ENCODE data around the gene FRMD4A.
A peak's percentile ranks its signal among the peaks of the same experiment; 100 is the strongest.
"Not testable (repeated sequence)": the region's sequence is repeated elsewhere in the genome, so short reads cannot be mapped to it uniquely, and the experiment has no call there.

Gene FRMD4A

GRCh38 chr10:13834581-13835286 is 496.0 kb downstream of the FRMD4A start:
- no peak for DNase-seq

GRCh38 chr10:13831711-13832141 is 499.0 kb downstream of the FRMD4A start:
- DNase-seq, result no peak

GRCh38 chr10:13830385-13830784 is 500.3 kb downstream of the FRMD4A start:
- DNase-seq, result no peak

- DNase-seq, result no peak
Measured at GRCh38 chr10:13829790-13830189, 500.9 kb downstream of the FRMD4A start.

GRCh38 chr10:13828284-13828683 is 502.4 kb downstream of the FRMD4A start:
- DNase-seq, result not testable (repeated sequence)

GRCh38 chr10:13827076-13827797 is 503.5 kb downstream of the FRMD4A start:
- no peak for DNase-seq

- DNase-seq, result no peak
Measured at GRCh38 chr10:13823709-13824405, 506.9 kb downstream of the FRMD4A start.

GRCh38 chr10:13823096-13823708 is 507.5 kb downstream of the FRMD4A start:
- DNase-seq, result no peak

- DNase-seq, result no peak
Measured at GRCh38 chr10:13822490-13822889, 508.2 kb downstream of the FRMD4A start.

GRCh38 chr10:13820964-13821337 is 509.8 kb downstream of the FRMD4A start:
- DNase-seq, result no peak

- DNase-seq, result no peak
Measured at GRCh38 chr10:13820119-13820963, 510.4 kb downstream of the FRMD4A start.

- peak; percentile 91 for DNase-seq
Measured at GRCh38 chr10:13816195-13816925, 514.4 kb downstream of the FRMD4A start.

GRCh38 chr10:13815756-13816155 is 515.0 kb downstream of the FRMD4A start:
- no peak for DNase-seq

- DNase-seq, result no peak
Measured at GRCh38 chr10:13813550-13813949, 517.2 kb downstream of the FRMD4A start.

- DNase-seq, result no peak
Measured at GRCh38 chr10:13812804-13813203, 517.9 kb downstream of the FRMD4A start.

- no peak for DNase-seq
Measured at GRCh38 chr10:13810568-13810967, 520.2 kb downstream of the FRMD4A start.

- DNase-seq, result no peak
Measured at GRCh38 chr10:13809427-13809826, 521.3 kb downstream of the FRMD4A start.

- DNase-seq, result peak; percentile 66
Measured at GRCh38 chr10:13808556-13809391, 522.0 kb downstream of the FRMD4A start.

- no peak for DNase-seq
Measured at GRCh38 chr10:13806419-13806818, 524.3 kb downstream of the FRMD4A start.
